ENCODE results near the gene PCDHA10.

The PCDHA10 gene

GRCh38 chr5:140883927-140884697 is 28.4 kb downstream of the PCDHA10 start:
- DNase-seq: no peak

GRCh38 chr5:140916325-140916724 is 60.6 kb downstream of the PCDHA10 start:
- no peak for DNase-seq
